Body of pancreas (tissue), 4 donors: ENCODE data around the gene AGR3.

Experiments used
- CTCF ChIP-seq, 7 experiments: fragments of 450-650 bp in 4 of 7; fragments of 200-600 bp in 3 of 7; sonication (generic) in 3 of 7; IDR thresholded peaks; one replicate each; pipeline ENCODE4 v1.5.1; 2016 to 2019; ENCODE audit warnings: antibody characterized with exemption in 7 of 7
- POLR2A ChIP-seq, 3 donors: fragments of 450-650 bp; IDR thresholded peaks; one replicate each; pipeline ENCODE4 v1.6.1; 2016; ENCODE audit warnings: antibody characterized with exemption in 3 of 3, mild to moderate bottlenecking in 2 of 3

DNA sequence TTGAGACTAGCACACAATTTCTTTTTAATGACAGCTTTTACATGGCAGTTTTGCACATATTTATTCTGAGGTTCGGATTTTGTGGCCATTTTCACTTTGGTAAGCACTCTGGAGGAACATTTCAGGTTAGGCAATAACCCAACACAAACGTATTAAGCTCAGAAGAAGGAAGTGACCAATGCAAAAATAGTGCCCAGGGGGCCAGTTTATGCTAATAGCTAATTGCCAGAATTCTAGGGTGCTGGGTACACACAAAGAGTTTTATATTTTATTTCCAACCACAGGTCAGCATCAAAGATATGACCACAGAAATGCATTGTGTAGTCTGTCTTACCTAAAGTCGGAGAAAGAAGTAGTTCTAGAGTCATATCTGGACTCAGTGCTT lies 68.6 kb downstream of the AGR3 start:
- TF ChIP-seq CTCF (IDR thresholded peaks at IDR 0.05) (no peak), POLR2A (IDR thresholded peaks at IDR 0.05) (no peak)
